ENCODE measurements around the gene SETD3.

GRCh38 chr14:99350751-99351150, 129.9 kb downstream of the SETD3 start:
- TF ChIP-seq CTCF (conservative IDR thresholded peaks at IDR 0.05), result no peak
- TF ChIP-seq ZFX (IDR thresholded peaks at IDR 0.05), result no peak
